HG03025 (cell line): ENCODE data around the gene RTTN.

Experiments
- ATAC-seq: cut with Tn5 transposase; IDR thresholded peaks from one replicate; pipeline ENCODE4 v1.9.1; 2021; ENCODE audit warnings: mild to moderate bottlenecking, moderate library complexity; ENCODE audit not compliant: unreplicated experiment, low FRiP score

The RTTN gene

DNA sequence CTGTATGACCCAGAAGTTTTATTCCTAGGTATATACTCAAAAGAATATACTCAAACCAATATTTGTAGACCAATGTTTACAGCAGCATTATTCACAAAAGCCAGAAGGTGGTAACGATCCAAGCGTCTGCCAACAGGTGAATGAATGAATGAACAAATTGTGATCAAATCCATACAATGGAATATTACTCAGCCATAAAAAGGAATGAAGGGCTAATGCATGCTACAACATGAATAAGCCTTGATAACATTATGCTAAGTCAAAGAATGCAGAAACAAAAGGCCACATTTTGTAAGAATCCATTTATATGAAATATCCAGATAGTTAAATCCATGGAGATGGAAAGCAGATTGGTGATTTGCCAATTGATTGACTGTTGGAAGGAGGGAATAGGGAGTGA lies 252.3 kb downstream of the RTTN start:
- no peak for ATAC-seq
